GM12872 (cell line): ENCODE results near the gene RSPH9.

Experiments used
- CTCF ChIP-seq: IDR thresholded peaks from 3 replicates; pipeline ENCODE4 v1.5.1; 2011; ENCODE audit warnings: low read depth, mild to moderate bottlenecking, low read length, moderate library complexity; ENCODE audit not compliant: insufficient read depth

Gene RSPH9

DNA sequence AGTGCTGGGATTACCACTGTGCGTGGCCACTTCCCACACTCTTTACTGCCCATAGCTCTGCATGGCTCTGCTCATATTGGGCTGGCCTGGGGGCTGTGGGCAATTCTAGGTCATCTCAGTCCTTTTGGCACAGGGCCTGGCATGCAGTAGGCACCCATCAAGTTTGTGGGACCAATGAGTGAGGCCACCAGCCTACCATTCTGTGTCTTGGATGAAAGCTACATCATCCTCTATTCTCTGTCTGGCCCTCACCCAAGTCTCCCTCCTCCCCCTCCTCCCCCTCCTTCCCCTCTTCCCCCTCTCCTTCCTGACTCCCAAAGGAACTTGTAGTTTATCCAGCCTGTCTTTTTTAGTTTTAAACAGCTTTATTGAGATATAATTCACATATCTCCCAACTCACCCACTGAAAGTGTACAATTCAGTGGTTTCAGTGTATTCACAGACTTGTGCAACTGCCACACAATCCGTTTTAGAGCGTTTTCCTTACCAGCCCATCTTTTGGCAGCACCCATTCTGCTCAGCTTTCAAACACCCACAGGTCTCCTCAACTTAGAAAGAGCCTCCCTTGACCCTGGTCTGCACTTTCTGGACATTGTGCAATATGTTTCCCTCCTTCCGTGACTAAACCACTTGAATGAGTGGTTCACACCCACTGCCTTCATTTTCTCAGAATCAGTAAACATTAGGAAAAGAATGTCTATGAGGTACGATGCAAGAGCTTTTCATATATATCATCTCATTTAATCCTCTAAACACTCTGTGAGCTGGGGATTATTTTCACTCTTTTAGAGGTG lies 64.2 kb downstream of the RSPH9 start:
- TF ChIP-seq CTCF = no peak

DNA sequence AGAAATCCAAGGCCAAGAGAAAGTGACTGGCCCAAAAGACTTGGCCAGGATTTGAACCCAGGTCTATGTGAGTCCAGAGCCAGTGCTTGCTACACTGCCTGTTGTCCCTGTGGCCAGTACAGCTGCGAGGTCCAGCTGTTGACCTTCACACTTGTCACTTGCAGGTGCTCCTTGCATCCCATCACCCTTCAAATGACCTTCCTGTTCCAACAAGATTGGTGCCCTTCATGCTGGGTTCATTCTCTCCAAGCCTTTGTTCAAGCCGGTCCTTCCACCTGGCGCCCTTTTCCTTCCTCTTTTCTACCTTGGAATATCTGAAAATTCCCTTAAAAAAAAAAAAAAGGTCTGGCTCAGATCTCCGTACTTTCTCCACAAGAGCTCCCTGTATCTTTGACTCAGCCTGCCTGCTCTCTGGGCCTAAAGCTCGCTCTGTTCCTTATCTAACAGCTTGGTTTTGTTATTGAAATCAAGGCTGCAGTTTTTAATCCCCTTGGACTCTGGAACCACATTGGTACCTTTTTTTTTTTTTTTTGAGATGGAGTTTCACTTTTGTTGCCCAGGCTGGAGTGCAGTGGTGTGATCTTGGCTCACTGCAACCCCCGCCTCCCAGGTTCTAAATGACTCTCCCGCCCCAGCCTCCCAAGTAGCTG lies 64.9 kb downstream of the RSPH9 start:
- no peak for TF ChIP-seq CTCF

- no peak for TF ChIP-seq CTCF
Measured at GRCh38 chr6:43710576-43710975, 65.7 kb downstream of the RSPH9 start.

GRCh38 chr6:43712579-43712978 lies 67.7 kb downstream of the RSPH9 start:
- no peak for TF ChIP-seq CTCF

DNA sequence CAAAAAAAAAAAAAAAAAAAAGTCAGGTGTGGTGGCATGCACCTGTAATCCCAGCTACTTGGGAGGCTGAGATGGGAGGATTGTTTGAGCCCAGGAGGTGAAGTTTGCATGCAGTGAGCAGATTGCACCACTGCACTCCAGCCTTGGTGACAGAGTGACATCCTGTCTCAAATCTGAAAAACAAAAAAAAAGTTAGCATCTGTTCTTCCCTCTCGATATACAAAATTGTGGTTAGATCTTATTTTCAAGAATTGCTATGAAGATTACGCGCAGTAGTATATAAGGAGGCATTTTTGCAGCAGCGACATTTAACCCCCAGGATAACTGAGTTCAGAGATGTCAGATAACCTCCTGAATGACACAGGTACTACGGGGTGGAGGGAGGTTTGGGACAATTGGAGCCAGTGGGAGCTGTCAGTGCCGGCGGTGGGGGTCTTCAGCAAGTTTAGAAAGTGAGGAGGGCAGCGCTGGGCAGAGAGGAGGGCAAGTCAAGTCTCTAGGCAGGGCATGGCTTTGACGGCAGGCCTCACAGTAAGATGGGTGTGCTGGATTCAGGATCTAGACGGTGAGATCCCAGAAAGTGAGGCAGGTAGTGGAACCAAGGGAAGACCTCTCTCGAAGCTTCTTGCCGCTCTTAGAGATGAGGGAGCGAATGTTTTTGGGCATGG lies 68.9 kb downstream of the RSPH9 start:
- no peak for TF ChIP-seq CTCF

DNA sequence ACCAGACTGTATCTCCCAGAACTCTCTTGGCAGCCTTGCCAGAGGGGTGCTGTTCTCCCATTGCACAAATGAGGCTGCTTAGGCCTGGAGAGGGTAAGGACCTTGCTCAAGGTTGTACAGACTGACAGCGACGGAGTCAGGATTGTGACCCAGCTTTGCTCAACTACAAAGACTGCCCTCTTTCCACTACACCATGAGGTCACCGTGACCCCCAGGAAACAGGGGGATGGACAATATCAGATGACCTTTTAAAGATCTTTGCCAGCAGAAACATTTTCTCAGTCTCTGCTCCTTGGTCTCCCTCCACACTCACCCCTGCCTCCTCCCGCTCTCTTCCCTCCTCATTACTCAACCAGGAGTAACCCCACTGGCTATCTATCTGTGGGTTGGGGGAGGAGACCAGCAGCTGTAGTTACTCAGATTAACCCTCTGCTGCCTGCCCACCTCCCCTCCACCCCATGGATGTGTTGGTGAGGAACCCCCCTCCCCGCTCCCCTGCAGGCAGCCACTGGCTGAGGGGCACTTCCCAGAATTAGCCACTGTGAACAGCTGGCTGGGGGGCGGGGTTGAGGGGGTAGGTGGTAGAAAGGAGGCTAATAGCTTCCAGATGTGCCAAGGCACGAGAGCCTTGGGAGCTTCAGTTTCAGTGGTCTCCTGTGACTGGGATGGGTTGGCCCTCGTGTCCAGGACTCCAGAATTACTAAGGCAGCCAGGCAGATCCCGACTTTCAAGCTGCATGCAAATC lies 69.6 kb downstream of the RSPH9 start:
- no peak for TF ChIP-seq CTCF
